Ishikawa (cell line): ENCODE results near the gene PARD3.

Experiments
- CEBPB ChIP-seq: IDR thresholded peaks from 2 replicates; pipeline ENCODE4 v1.6.1; 2012
- CREB1 ChIP-seq: IDR thresholded peaks from 2 replicates; pipeline ENCODE4 v1.6.1; 2012; ENCODE audit warnings: low read depth
- EGR1 ChIP-seq: IDR thresholded peaks from 2 replicates; pipeline ENCODE4 v1.6.1; 2012
- EP300 ChIP-seq: IDR thresholded peaks from 2 replicates; pipeline ENCODE4 v1.6.1; 2012; ENCODE audit warnings: borderline replicate concordance
- FOXM1 ChIP-seq: IDR thresholded peaks from 2 replicates; pipeline ENCODE4 v1.6.1; 2012; ENCODE audit warnings: low read depth, borderline replicate concordance
- MAX ChIP-seq: IDR thresholded peaks from 2 replicates; pipeline ENCODE4 v1.6.1; 2012
- NFIC ChIP-seq: IDR thresholded peaks from 2 replicates; pipeline ENCODE4 v1.6.1; 2012
- RAD21 ChIP-seq: IDR thresholded peaks from 2 replicates; pipeline ENCODE4 v1.6.1; 2012; ENCODE audit warnings: low read depth
- TAF1 ChIP-seq: IDR thresholded peaks from 2 replicates; pipeline ENCODE4 v1.6.1; 2012; ENCODE audit warnings: low read depth, mild to moderate bottlenecking
- TCF12 ChIP-seq: IDR thresholded peaks from 2 replicates; pipeline ENCODE4 v1.6.1; 2012; ENCODE audit warnings: low read depth
- TEAD4 ChIP-seq: IDR thresholded peaks from 2 replicates; pipeline ENCODE4 v1.6.1; 2012
- USF1 ChIP-seq: IDR thresholded peaks from 2 replicates; pipeline ENCODE4 v1.6.1; 2012
- YY1 ChIP-seq: IDR thresholded peaks from 2 replicates; pipeline ENCODE4 v1.6.1; 2012; ENCODE audit warnings: low read depth
- ZBTB7A ChIP-seq: IDR thresholded peaks from 2 replicates; pipeline ENCODE4 v1.6.1; 2012; ENCODE audit warnings: low read depth
- TF ChIP-seq, protein P1 (sequence below): IDR thresholded peaks from 2 replicates; pipeline ENCODE4 v1.6.1; 2012; ENCODE audit warnings: low read depth, mild to moderate bottlenecking

PARD3 gene

GRCh38 chr10:34771106-34771505 is 44.0 kb downstream of the PARD3 start:
- TF ChIP-seq, protein P1, sequence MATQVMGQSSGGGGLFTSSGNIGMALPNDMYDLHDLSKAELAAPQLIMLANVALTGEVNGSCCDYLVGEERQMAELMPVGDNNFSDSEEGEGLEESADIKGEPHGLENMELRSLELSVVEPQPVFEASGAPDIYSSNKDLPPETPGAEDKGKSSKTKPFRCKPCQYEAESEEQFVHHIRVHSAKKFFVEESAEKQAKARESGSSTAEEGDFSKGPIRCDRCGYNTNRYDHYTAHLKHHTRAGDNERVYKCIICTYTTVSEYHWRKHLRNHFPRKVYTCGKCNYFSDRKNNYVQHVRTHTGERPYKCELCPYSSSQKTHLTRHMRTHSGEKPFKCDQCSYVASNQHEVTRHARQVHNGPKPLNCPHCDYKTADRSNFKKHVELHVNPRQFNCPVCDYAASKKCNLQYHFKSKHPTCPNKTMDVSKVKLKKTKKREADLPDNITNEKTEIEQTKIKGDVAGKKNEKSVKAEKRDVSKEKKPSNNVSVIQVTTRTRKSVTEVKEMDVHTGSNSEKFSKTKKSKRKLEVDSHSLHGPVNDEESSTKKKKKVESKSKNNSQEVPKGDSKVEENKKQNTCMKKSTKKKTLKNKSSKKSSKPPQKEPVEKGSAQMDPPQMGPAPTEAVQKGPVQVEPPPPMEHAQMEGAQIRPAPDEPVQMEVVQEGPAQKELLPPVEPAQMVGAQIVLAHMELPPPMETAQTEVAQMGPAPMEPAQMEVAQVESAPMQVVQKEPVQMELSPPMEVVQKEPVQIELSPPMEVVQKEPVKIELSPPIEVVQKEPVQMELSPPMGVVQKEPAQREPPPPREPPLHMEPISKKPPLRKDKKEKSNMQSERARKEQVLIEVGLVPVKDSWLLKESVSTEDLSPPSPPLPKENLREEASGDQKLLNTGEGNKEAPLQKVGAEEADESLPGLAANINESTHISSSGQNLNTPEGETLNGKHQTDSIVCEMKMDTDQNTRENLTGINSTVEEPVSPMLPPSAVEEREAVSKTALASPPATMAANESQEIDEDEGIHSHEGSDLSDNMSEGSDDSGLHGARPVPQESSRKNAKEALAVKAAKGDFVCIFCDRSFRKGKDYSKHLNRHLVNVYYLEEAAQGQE, result no peak
- TF ChIP-seq USF1, result no peak
- no peak for TF ChIP-seq MAX
- no peak for TF ChIP-seq TAF1
- no peak for TF ChIP-seq TEAD4
- no peak for TF ChIP-seq CEBPB
- no peak for TF ChIP-seq NFIC
- no peak for TF ChIP-seq ZBTB7A
- TF ChIP-seq CREB1, result no peak

- TF ChIP-seq TCF12, result no peak
- no peak for TF ChIP-seq TEAD4
- TF ChIP-seq ZBTB7A, result no peak
- no peak for TF ChIP-seq RAD21
- TF ChIP-seq EGR1, result no peak
Measured at GRCh38 chr10:34769899-34770298, 45.2 kb downstream of the PARD3 start.

- TF ChIP-seq TCF12 (no peak), EP300 (no peak), TEAD4 (no peak), CREB1 (no peak), ZBTB7A (no peak), MAX (no peak), USF1 (no peak; the same call in 1 of the 2 replicates), CEBPB (no peak), YY1 (no peak), NFIC (no peak), EGR1 (no peak), FOXM1 (no peak)
- TF ChIP-seq, protein P1, result no peak
Measured at GRCh38 chr10:34768972-34769330, 46.1 kb downstream of the PARD3 start.

GRCh38 chr10:34768261-34768971 is 46.7 kb downstream of the PARD3 start:
- TF ChIP-seq EP300 (peak; percentile 81), ZBTB7A (0 out of 2 replicates have a peak, but pooled peaks have one; percentile 26), YY1 (peak; percentile 66), NFIC (peak; percentile 97), FOXM1 (peak; percentile 30; the same call in 1 of the 2 replicates), TCF12 (peak; percentile 83), RAD21 (peak; percentile 20; the same call in 1 of the 2 replicates), CEBPB (peak; percentile 90), CREB1 (0 out of 2 replicates have a peak, but pooled peaks have one; percentile 27), EGR1 (no peak), TEAD4 (peak; percentile 64), MAX (peak; percentile 85), TAF1 (no peak), USF1 (0 out of 2 replicates have a peak, but pooled peaks have one; percentile 27)
- TF ChIP-seq, protein P1, result no peak
